NB4 (cell line): Measurements from ENCODE around the gene CNPY3.

Source experiments
- CTCF ChIP-seq: IDR thresholded peaks from one replicate; pipeline ENCODE4 v1.5.1; 2012; ENCODE audit warnings: low read depth, low read length
- MAX ChIP-seq: IDR thresholded peaks from 2 replicates; pipeline ENCODE4 v1.6.1; 2011; ENCODE audit warnings: low read depth, low read length
- POLR2A ChIP-seq: IDR thresholded peaks from 2 replicates; pipeline ENCODE4 v1.6.1; 2011; ENCODE audit warnings: mild to moderate bottlenecking; ENCODE audit not compliant: insufficient read length; ENCODE audit errors: extremely low read depth

- TF ChIP-seq POLR2A (no peak), CTCF (no peak), MAX (no peak)
Measured at GRCh38 chr6:42974919-42975505, 45.7 kb downstream of the CNPY3 start.
